Fibroblast of pulmonary artery (primary cell): Measurements from ENCODE around the gene CIBAR2.
A peak's percentile ranks its signal among the peaks of the same experiment; 100 is the strongest.
"Not testable (repeated sequence)": the region's sequence is repeated elsewhere in the genome, so short reads cannot be mapped to it uniquely, and the experiment has no call there.

Source experiments
- DNase-seq: peaks from one replicate; pipeline ENCODE4 v3.0.0-alpha.2; 2010; ENCODE audit warnings: low read depth
- H3K4me3 ChIP-seq: replicated peaks from 2 replicates; pipeline ENCODE4 v1.5.1; 2011; ENCODE audit warnings: low read depth, mild to moderate bottlenecking, control low read depth, low read length, moderate library complexity
- CTCF ChIP-seq: IDR thresholded peaks from 2 replicates; pipeline ENCODE4 v1.5.1; 2011; ENCODE audit warnings: mild to moderate bottlenecking, control low read depth, low read length, inconsistent platforms; ENCODE audit errors: missing control alignments

CIBAR2 gene

DNA sequence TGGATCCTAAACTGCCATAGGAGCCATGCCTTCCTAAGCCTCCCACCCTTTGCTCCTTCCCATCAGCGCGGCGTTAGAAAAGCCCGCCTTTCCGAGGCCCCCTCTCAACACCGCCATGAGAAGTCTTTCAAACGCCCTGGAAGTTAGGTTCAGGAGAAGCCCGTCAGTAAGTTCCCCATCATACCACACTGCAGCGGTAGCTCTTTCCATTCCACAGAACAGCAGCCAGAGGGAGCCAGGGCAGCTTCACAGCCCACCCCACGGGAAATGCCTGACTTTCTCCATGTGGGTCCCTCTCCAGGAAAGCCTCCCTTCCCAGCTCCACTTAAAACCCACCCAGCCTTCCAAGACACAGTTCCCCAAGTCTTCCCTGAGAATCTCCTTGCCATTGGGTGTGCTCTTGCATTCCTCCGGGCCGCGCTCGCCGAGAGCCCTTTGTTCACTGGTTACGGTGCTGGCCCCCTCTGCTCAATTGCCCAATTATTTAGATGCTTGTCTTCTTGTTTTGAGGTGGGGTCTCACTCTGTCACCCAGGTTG, 56.0 kb downstream of the CIBAR2 start:
- peak; percentile 53 for TF ChIP-seq CTCF
- DNase-seq = peak; percentile 30
- no peak overlapping the region for H3K4me3 ChIP-seq

- no peak for TF ChIP-seq CTCF
- peak overlapping the region; percentile 46 for H3K4me3 ChIP-seq
- peak; percentile 64 for DNase-seq
Measured at GRCh38 chr16:85055493-85056210, 56.6 kb downstream of the CIBAR2 start.

- H3K4me3 ChIP-seq = peak overlapping the region; percentile 46
- no peak for TF ChIP-seq CTCF
- DNase-seq = no peak
Measured at GRCh38 chr16:85054948-85055492, 57.3 kb downstream of the CIBAR2 start.

GRCh38 chr16:85054321-85054720, 58.0 kb downstream of the CIBAR2 start:
- not testable (repeated sequence) for DNase-seq, H3K4me3 ChIP-seq

- H3K4me3 ChIP-seq = no peak overlapping the region
- no peak for TF ChIP-seq CTCF
- no peak for DNase-seq
Measured at GRCh38 chr16:85052536-85052935, 59.7 kb downstream of the CIBAR2 start.

DNA sequence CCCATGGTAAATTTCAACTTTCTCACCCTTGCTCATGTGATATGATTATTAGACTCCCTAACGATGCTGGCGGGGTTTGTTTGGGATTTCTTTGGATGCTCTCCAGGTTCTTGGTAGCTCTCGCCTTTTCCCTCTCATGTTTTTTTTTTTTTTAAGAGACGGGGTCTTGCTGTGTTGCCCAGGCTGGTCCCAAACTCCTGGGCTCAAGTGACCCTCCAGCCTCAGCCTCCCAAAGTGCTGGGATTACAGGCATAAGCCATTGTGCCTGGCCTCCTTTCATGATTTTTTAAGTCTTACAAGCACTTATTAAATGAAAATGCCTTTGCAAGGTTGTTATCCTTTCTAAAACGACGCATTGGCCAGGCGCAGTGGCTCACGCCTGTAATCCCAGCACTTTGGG, 60.6 kb downstream of the CIBAR2 start:
- no peak overlapping the region for H3K4me3 ChIP-seq
- no peak for TF ChIP-seq CTCF

GRCh38 chr16:85051067-85051581, 61.1 kb downstream of the CIBAR2 start:
- TF ChIP-seq CTCF = no peak
- H3K4me3 ChIP-seq = no peak overlapping the region
- DNase-seq = no peak

More for the DNA sequence above, 60.6 kb downstream of the CIBAR2 start:
- DNase-seq = no peak
